Endothelial cell of umbilical vein (primary cell): ENCODE results near the gene CLIC5.

ENCODE experiments used
- CTCF ChIP-seq, 2 donors: IDR thresholded peaks; 1 replicate in 1 of 2; 2 replicates in 1 of 2; pipeline ENCODE4 v1.5.1; 2011; ENCODE audit warnings: low read length in 2 of 2, mild to moderate bottlenecking in 2 of 2, moderate library complexity in 2 of 2, control low read depth in 1 of 2, inconsistent platforms in 1 of 2, low read depth in 1 of 2; ENCODE audit not compliant: insufficient read depth in 1 of 2; ENCODE audit errors: extremely low read depth in 1 of 2
- MAX ChIP-seq: IDR thresholded peaks from 2 replicates; pipeline ENCODE4 v1.6.1; 2011; ENCODE audit not compliant: insufficient read depth, insufficient read length
- POLR2A ChIP-seq: IDR thresholded peaks from 2 replicates; pipeline ENCODE4 v1.6.1; 2012; ENCODE audit warnings: low read depth, mild to moderate bottlenecking, control low read depth, low read length

- TF ChIP-seq CTCF (IDR thresholded peaks at IDR 0.05; ENCODE audit: extremely low read depth in 1 of 2, insufficient read depth in 1 of 2, low read depth in 1 of 2, low read length in 2 of 2) = no peak
- no peak for TF ChIP-seq MAX
- no peak for TF ChIP-seq POLR2A
These were observed 179.8 kb downstream of the CLIC5 start for GRCh38 chr6:45835721-45836437.
